ENCODE results near the gene PIKFYVE. TPM values are rescaled to one million over a fixed set of nuclear protein-coding genes. Genes with fewer than 3 reads are reported as not detected.

The PIKFYVE gene
- total and polyA plus RNA-seq, 2 donors (not counting 1 experiment from before 2014, with no cell fraction given) = 20.3 to 80.9 TPM

GRCh38 chr2:208234786-208235185, 31.3 kb upstream of the PIKFYVE start:
- Histone ChIP-seq H3K27ac (ENCODE audit: low read length in 2 of 2) (no peak overlapping the region), H3K79me2 (ENCODE audit: control insufficient read depth, insufficient read depth, low read length) (no peaks in the 10 kb centered on the region), H3K27me3 (replicated peaks in 1 of 4; ENCODE audit: control extremely low read depth in 1 of 4, control insufficient read depth in 3 of 4, insufficient read depth in 4 of 4, low read length in 3 of 4) (no peaks in the 10 kb centered on the region), H3K4me3 (ENCODE audit: control extremely low read depth in 1 of 5, extremely low read depth in 1 of 5, insufficient read depth in 1 of 5, low read depth in 2 of 5, low read length in 4 of 5) (no peak overlapping the region), H3K4me1 (ENCODE audit: control insufficient read depth in 2 of 2, insufficient read depth in 2 of 2, low read length in 2 of 2) (no peaks in the 10 kb centered on the region), H3K9ac (ENCODE audit: low read length) (no peak overlapping the region), H4K20me1 (ENCODE audit: control insufficient read depth, insufficient read depth, low read length, poor library complexity, severe bottlenecking) (no peaks in the 10 kb centered on the region), H3K36me3 (replicated peaks in 1 of 2; ENCODE audit: control extremely low read depth in 1 of 2, control insufficient read depth in 1 of 2, extremely low read depth in 1 of 2, insufficient read depth in 2 of 2, low read length in 1 of 2) (peaks cover 9 to 29% of the 10 kb centered on the region in 2 experiments), H3K9me3 (ENCODE audit: control extremely low read depth in 1 of 3, control insufficient read depth in 2 of 3, insufficient read depth in 1 of 3, low read length in 2 of 3) (peaks cover 0 to 9% (median 7%) of the 10 kb centered on the region in 3 donors), H2AFZ (ENCODE audit: insufficient read depth, low read depth, low read length, poor library complexity, severe bottlenecking) (no peak overlapping the region), H3K4me2 (replicated peaks; ENCODE audit: low read depth, low read length, poor library complexity, severe bottlenecking) (no peak overlapping the region)
- POLR2A ChIA-PET = no interaction called here
- Mint-ChIP-seq H3K27me3 (no peaks in the 10 kb centered on the region), H3K9me3 (ENCODE audit: insufficient read depth) (peaks cover 10% of the 10 kb centered on the region), H3K27ac (no peak overlapping the region), H3K4me1 (no peaks in the 10 kb centered on the region), H3K4me3 (no peak overlapping the region)
- intact Hi-C loops (cut with micrococcal nuclease) = no loop called here
- CTCF ChIA-PET = no interaction called here
- ATAC-seq (ENCODE audit: low read depth) (no peak), DNase-seq (no peak)
- TF ChIP-seq EZH2 (IDR thresholded peaks at IDR 0.05; ENCODE audit: borderline replicate concordance, insufficient read depth, low read depth, low read length, poor library complexity, severe bottlenecking) (no peak), CTCF (IDR thresholded peaks at IDR 0.05) (no peak)
- WGBS (ENCODE audit: insufficient coverage) = 100% methylated on average over 1 of the region's 1 CpG

- no peaks in the 10 kb centered on the region for H4K20me1 ChIP-seq (ENCODE audit: control insufficient read depth, insufficient read depth, low read length, poor library complexity, severe bottlenecking)
- Mint-ChIP-seq H3K27me3 (no peaks in the 10 kb centered on the region), H3K4me3 (no peak overlapping the region), H3K9me3 (ENCODE audit: insufficient read depth) (peaks cover 10% of the 10 kb centered on the region), H3K27ac (no peak overlapping the region), H3K4me1 (no peaks in the 10 kb centered on the region)
- DNase-seq (no peak), ATAC-seq (ENCODE audit: low read depth) (no peak)
- no peak overlapping the region for H3K4me2 ChIP-seq (replicated peaks; ENCODE audit: low read depth, low read length, poor library complexity, severe bottlenecking)
- H2AFZ ChIP-seq (ENCODE audit: insufficient read depth, low read depth, low read length, poor library complexity, severe bottlenecking) = no peak overlapping the region
- no peak overlapping the region for H3K9ac ChIP-seq (ENCODE audit: low read length)
- intact Hi-C loops (cut with micrococcal nuclease) = no loop called here
- H3K27ac ChIP-seq (ENCODE audit: low read length in 2 of 2) = no peak overlapping the region
- H3K79me2 ChIP-seq (ENCODE audit: control insufficient read depth, insufficient read depth, low read length) = no peaks in the 10 kb centered on the region
- H3K4me1 ChIP-seq (ENCODE audit: control insufficient read depth in 2 of 2, insufficient read depth in 2 of 2, low read length in 2 of 2) = no peaks in the 10 kb centered on the region
- ChIA-PET POLR2A (no interaction called here), CTCF (no interaction called here)
- peaks cover 9 to 39% of the 10 kb centered on the region in 2 experiments for H3K36me3 ChIP-seq (replicated peaks in 1 of 2; ENCODE audit: control extremely low read depth in 1 of 2, control insufficient read depth in 1 of 2, extremely low read depth in 1 of 2, insufficient read depth in 2 of 2, low read length in 1 of 2)
- no peak overlapping the region for H3K4me3 ChIP-seq (ENCODE audit: control extremely low read depth in 1 of 5, extremely low read depth in 1 of 5, insufficient read depth in 1 of 5, low read depth in 2 of 5, low read length in 4 of 5)
- H3K9me3 ChIP-seq (ENCODE audit: control extremely low read depth in 1 of 3, control insufficient read depth in 2 of 3, insufficient read depth in 1 of 3, low read length in 2 of 3) = peaks cover 0 to 9% (median 7%) of the 10 kb centered on the region in 3 donors
- no peak for TF ChIP-seq CTCF (IDR thresholded peaks at IDR 0.05)
- TF ChIP-seq EZH2 (IDR thresholded peaks at IDR 0.05; ENCODE audit: borderline replicate concordance, insufficient read depth, low read depth, low read length, poor library complexity, severe bottlenecking) = no peak
- no peaks in the 10 kb centered on the region for H3K27me3 ChIP-seq (replicated peaks in 1 of 4; ENCODE audit: control extremely low read depth in 1 of 4, control insufficient read depth in 3 of 4, insufficient read depth in 4 of 4, low read length in 3 of 4)
- WGBS (ENCODE audit: insufficient coverage) = no CpG with 5 or more reads among the region's 2 CpGs
Observed at GRCh38 chr2:208235860-208236259, 30.2 kb upstream of the PIKFYVE start.
